Heart right ventricle (tissue), 16 donors: Measurements from ENCODE around the gene PIM3. TPM values are rescaled to one million over a fixed set of nuclear protein-coding genes. Genes with fewer than 3 reads are reported as not detected.

Experiments used
- ATAC-seq, 8 donors: fragments of 200-7000 bp; cut with Tn5 transposase; one replicate each; pipeline ENCODE4 v1.9.1; 2020; ENCODE audit warnings: mild to moderate bottlenecking in 8 of 8, moderate library complexity in 8 of 8, moderate number of reproducible peaks in 1 of 8
- DNase-seq, 2 donors: peaks; one replicate each; pipeline ENCODE4 v3.0.0-alpha.2; 2020
- H3K27ac ChIP-seq, 10 donors: fragments of 200-600 bp; sonication (generic) in 2 of 10; one replicate each; pipeline versions ENCODE4 v1.5.0 to v1.8.0; 2020 to 2022; ENCODE audit warnings: mild to moderate bottlenecking in 3 of 10
- H3K27me3 ChIP-seq, 7 donors: fragments of 200-600 bp; one replicate each; pipeline ENCODE4 v1.8.0; 2021 to 2022; ENCODE audit warnings: mild to moderate bottlenecking in 2 of 7
- H3K36me3 ChIP-seq, 9 donors: fragments of 200-600 bp; sonication (generic) in 1 of 9; one replicate each; pipeline versions ENCODE4 v1.5.0 to v1.8.0; 2020 to 2022; ENCODE audit warnings: mild to moderate bottlenecking in 2 of 9
- H3K4me1 ChIP-seq, 9 donors: fragments of 200-600 bp; sonication (generic) in 1 of 9; one replicate each; pipeline versions ENCODE4 v1.5.0 to v1.8.0; 2020 to 2022; ENCODE audit warnings: mild to moderate bottlenecking in 4 of 9
- H3K4me3 ChIP-seq, 10 donors: fragments of 200-600 bp; sonication (generic) in 2 of 10; one replicate each; pipeline versions ENCODE4 v1.5.0 to v1.8.0; 2020 to 2022; ENCODE audit warnings: mild to moderate bottlenecking in 7 of 10, moderate library complexity in 2 of 10
- H3K9me3 ChIP-seq, 11 donors: fragments of 200-600 bp in 10 of 11; sonication (generic) in 2 of 11; one replicate each; pipeline versions ENCODE4 v1.5.0 to v1.8.0; 2013 to 2022; ENCODE audit warnings: mild to moderate bottlenecking in 2 of 11, control low read depth in 1 of 11, moderate library complexity in 1 of 11
- WGBS, 2 donors: extraction: QIAGEN DNeasy Blood & Tissue Kit; methylation state at CpG; one replicate each; pipeline ENCODE4 v1.1.7; 2013; ENCODE audit warnings: inconsistent platforms in 1 of 2; 5-methylcytosine and 5-hydroxymethylcytosine counted together
- intact Hi-C, 10 donors: fragments of 100-400 bp; cut with DNase I; formaldehyde crosslinking; loops; one replicate each; pipeline versions ENCODE4 v1.11.1 to v1.14.2; 2022
- polyA plus RNA-seq, 2 donors: library from polyadenylated mRNA; stranded (reverse); fragments of 200-250 nt; gene quantifications; one replicate each; pipeline ENCODE4 v1.2.3, GENCODE V29; 2013
- total RNA-seq, 10 donors: library from RNA; stranded (reverse); fragmentation: NEBNext Ultra II Directional in 3 of 10; extraction: Animal tissue kit (Norgen Biotek cat#: 25700) in 3 of 10; gene quantifications; one replicate each; pipeline versions ENCODE4 v1.2.1 to v1.2.4, GENCODE V29; 2021 to 2023
- TF ChIP-seq, protein P1 (sequence below), 9 donors: fragments of 200-600 bp; sonication (generic) in 2 of 9; IDR thresholded peaks; one replicate each; pipeline versions ENCODE4 v1.5.0 to v1.8.0; 2021 to 2022; ENCODE audit warnings: antibody characterized with exemption in 9 of 9, mild to moderate bottlenecking in 5 of 9, moderate library complexity in 1 of 9
- donor health status: Arrhythmogenic right ventricular cardiomyopathy.
- donor health status: ischemic (EF 13 %, LVEDD 7.1; RV severe dilation, severe dysfunction).
- donor health status: healthy with polysubstance abuse.
- donor health status: DM: no; HTN: yes; CAD: no.
- donor health status: DM: no; HTN: no; CAD: no.
- donor health status: ischemic (EF 25% LVEDD 6.9; RV normal size, moderate dysfunction).
- donor health status: ischemic (EF 25% LVEDD 5.7; RV mildly dilated, moderate dysfunction).
- donor health status: healthy.
- donor health status: DM: yes; HTN: yes; CAD: no.
- donor health status: Ischemic cardiomyopathy.
- donor health status: ischemic (EF 35%, LVEDD 5.7; RV mildly dilated, moderate dysfunction).
- donor health status: nonischemic (EF 11% LVEDD 7.7; RV severe dilation, severe dysfunction).
- donor health status: DM: yes; HTN: yes; CAD: no.
- donor health status: PGD.
- donor health status: ischemic (EF 29% LVEDD 5.4; RV normal size, mild dysfunction).
- donor health status: nonischemic (EF 23%, LVEDD 6.1; RV moderate dilation, normal function).

The PIM3 gene
- total and polyA plus RNA-seq, 12 donors, result 27.4 to 81.6 (median 43.7) TPM

DNA sequence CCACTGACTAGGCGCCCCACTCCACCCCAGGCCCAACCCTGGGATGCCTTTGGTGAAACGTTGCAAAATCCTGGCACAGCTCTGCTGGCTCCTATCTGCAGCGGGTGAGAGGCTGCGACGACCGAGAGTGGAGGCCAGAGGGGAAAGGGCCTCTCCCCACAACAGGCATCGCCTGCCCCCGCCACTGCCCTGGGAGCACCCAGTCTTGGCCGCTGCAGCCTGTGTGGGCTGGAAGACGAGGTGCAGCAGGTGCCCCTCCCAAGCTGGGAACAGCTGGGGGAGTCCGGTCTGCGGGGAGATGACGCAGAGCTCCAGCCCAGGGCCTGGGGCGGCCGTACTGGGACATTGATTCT, 4.2 kb upstream of the PIM3 start:
- TF ChIP-seq, protein P1, sequence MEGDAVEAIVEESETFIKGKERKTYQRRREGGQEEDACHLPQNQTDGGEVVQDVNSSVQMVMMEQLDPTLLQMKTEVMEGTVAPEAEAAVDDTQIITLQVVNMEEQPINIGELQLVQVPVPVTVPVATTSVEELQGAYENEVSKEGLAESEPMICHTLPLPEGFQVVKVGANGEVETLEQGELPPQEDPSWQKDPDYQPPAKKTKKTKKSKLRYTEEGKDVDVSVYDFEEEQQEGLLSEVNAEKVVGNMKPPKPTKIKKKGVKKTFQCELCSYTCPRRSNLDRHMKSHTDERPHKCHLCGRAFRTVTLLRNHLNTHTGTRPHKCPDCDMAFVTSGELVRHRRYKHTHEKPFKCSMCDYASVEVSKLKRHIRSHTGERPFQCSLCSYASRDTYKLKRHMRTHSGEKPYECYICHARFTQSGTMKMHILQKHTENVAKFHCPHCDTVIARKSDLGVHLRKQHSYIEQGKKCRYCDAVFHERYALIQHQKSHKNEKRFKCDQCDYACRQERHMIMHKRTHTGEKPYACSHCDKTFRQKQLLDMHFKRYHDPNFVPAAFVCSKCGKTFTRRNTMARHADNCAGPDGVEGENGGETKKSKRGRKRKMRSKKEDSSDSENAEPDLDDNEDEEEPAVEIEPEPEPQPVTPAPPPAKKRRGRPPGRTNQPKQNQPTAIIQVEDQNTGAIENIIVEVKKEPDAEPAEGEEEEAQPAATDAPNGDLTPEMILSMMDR (IDR thresholded peaks at IDR 0.05), result no peak
- Histone ChIP-seq H3K9me3 (no peaks in the 10 kb centered on the region), H3K27ac (peak overlapping the region in 2 of 10 donors; percentile 20 to 45), H3K36me3 (peaks cover 0 to 3% (median 0%) of the 10 kb centered on the region in 9 donors), H3K4me1 (peaks cover 31 to 61% (median 49%) of the 10 kb centered on the region in 9 donors), H3K27me3 (no peaks in the 10 kb centered on the region), H3K4me3 (no peak overlapping the region)
- WGBS, 2 donors, result 78 to 83% methylated on average over 15 of the region's 15 CpGs
- ATAC-seq (no peak), DNase-seq (peak in 1 of 2 donors; percentile 20)
- intact Hi-C loops, result no loop called here

DNA sequence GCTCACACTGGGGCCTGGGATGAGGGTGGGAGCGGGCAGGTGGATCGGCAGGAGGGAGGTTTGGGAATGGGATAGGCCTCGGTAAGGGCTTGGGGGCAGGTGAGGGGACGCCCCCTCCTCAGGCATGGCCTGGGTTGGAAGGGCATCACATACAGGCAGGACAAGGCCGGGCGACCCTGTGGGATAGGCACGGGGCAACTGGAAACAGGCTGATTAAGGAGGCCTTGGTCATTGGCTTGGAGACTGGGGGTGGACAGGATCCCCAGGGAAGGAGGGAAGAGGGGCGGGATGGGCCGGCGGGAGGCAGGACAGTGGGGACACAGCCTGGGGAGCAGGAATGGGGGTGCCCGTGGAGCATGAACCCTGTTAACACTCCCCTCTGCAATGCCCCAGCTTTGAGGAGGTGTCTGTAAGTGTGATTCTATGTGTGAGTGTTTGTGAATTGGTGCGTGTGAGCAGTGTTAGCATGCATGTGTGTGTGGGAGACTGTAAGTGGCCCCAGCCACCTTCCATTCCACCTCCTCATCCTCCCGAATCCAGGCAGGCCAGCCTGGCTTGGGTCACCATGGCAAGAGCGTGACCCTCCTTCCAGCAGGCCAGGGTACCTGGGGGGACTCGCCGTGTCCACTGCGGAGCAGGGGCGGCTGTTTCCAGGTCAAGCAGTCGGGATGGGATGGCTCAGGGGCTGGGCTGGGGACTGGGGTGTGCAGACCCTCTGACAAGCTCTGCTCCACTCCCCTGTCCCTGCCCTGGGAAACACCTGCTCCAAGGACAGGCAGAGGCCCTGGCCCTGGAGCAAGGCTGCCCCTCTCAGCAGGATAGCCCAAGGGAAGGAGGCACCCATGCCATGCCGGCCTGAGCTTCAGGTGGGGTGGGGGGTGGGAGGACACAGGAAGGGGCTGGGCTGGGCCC, 3.4 kb upstream of the PIM3 start:
- DNase-seq (peak in 1 of 2 donors; percentile 8), ATAC-seq (no peak)
- Histone ChIP-seq H3K9me3 (no peaks in the 10 kb centered on the region), H3K4me3 (no peak overlapping the region), H3K4me1 (peaks cover 33 to 58% (median 49%) of the 10 kb centered on the region in 9 donors), H3K36me3 (peaks cover 0 to 10% (median 0%) of the 10 kb centered on the region in 9 donors), H3K27ac (no peak overlapping the region), H3K27me3 (no peaks in the 10 kb centered on the region)
- TF ChIP-seq, protein P1 (IDR thresholded peaks at IDR 0.05), result no peak
- intact Hi-C loops, result no loop called here
- 92 to 94% methylated on average over 20 of the region's 20 CpGs for WGBS, 2 donors

DNA sequence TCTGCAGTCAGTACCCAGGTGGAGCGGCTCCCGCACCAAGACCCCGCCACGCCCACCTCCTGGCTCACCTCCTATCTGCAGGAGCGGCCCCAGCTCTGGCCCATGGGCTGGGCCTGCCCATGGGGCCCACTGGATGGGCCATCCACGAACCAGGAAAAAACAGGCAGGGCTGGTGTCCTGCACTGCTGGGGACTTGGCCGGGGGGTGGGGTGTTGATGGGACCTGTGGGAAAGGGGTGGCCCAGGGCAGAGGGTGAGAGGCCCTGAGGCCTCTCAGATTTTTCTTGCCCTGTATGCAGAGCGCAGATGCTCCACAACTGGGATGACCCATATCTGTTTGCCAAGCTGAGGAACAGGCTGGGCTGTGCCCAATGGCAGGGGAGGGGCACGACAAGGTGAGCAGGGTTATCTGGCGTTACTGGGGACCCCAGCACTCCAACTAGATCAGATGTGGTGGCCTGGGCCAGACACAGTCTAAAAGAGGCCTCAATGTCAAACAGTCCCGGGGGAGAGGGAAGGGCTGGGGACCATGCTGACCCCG, 2.7 kb upstream of the PIM3 start:
- ATAC-seq (no peak), DNase-seq (peak in 1 of 2 donors; percentile 9)
- H3K9me3 ChIP-seq, result no peaks in the 10 kb centered on the region
- H3K27ac ChIP-seq, result no peak overlapping the region
- WGBS, 2 donors, result 83 to 90% methylated on average over 12 of the region's 12 CpGs
- intact Hi-C loops, result no loop called here
- peaks cover 37 to 61% (median 51%) of the 10 kb centered on the region in 9 donors for H3K4me1 ChIP-seq
- no peak overlapping the region for H3K4me3 ChIP-seq
- H3K36me3 ChIP-seq, result peaks cover 0 to 15% (median 5%) of the 10 kb centered on the region in 9 donors
- no peaks in the 10 kb centered on the region for H3K27me3 ChIP-seq
- TF ChIP-seq, protein P1 (IDR thresholded peaks at IDR 0.05), result no peak

DNA sequence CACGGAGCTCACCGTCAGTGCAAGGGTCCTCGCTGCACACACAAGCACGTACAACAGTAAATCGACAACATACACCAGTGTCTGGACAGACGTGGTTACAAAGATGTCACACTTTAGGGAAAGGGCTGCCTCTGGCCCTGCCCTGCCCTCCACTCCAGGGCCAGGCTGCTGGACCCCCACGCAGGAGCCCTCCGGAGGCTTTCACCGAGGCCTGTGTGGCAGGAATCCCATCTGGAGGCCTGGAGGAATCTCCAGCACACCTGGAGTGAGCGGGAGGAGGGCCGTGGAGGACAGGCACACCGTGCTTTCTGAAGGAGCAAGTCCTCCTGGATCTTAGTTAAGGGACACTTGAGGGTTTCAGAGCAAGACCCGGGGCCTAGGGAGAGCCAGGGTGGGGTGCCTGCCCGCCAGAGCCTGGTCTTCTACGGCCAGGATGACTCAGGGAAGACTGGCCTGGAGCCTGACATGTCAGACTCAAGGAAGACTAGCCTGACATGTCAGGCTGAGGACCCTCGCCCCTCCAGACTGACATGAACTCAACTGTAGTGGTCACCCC, 2.1 kb upstream of the PIM3 start:
- peak in 1 of 2 donors; percentile 8 for DNase-seq
- H3K27ac ChIP-seq, result peak overlapping the region in 1 of 10 donors; percentile 98
- TF ChIP-seq, protein P1 (IDR thresholded peaks at IDR 0.05), result no peak
- intact Hi-C loops, result no loop called here
- ATAC-seq, result no peak
- H3K27me3 ChIP-seq, result no peaks in the 10 kb centered on the region
- no peaks in the 10 kb centered on the region for H3K9me3 ChIP-seq
- peaks cover 39 to 61% (median 51%) of the 10 kb centered on the region in 9 donors for H3K4me1 ChIP-seq
- WGBS, 2 donors, result 88 to 90% methylated on average over 16 of the region's 16 CpGs
- peaks cover 0 to 21% (median 10%) of the 10 kb centered on the region in 9 donors for H3K36me3 ChIP-seq
- no peak overlapping the region for H3K4me3 ChIP-seq
